HG03457 (cell line): ENCODE data around the gene HCRTR1.

Experiments
- ATAC-seq: cut with Tn5 transposase; IDR thresholded peaks from one replicate; pipeline ENCODE4 v1.9.1; 2021; ENCODE audit warnings: moderate number of reproducible peaks; ENCODE audit not compliant: unreplicated experiment

Gene HCRTR1

DNA sequence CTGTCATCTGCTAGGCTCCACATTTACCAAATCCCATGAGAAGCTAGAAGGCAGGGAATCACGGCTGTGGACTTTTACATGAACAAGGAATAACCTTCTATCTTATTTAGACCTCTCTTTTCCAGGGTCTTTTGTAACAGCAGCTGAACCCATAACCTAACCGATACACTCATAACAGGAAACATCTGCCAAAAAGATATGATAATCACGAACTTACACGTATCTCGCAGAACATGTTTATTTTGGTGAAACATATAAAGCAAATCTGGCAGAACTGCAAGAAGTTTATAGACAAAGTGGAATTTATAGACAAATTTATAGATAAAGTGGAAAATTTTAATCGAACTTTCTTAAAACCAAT, 20.8 kb upstream of the HCRTR1 start:
- ATAC-seq: no peak

DNA sequence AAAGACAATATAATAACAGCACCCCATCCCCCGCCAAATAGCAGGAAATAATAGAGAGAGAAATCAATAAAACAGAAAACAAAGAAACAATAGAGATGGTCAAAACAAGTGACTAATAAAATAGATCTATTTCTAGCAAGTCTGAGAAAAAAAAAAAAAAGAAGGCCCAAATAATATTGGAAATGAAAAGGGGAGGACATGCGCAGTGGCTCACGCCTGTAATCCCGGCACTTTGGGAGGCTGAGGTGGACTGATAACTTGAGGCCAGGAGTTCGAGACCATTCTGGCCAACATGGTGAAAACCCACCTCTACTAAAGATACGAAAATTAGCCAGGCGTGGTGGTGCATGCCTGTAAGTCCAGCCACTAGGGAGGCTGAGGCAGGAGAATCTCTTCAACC, 18.5 kb upstream of the HCRTR1 start:
- no peak for ATAC-seq

DNA sequence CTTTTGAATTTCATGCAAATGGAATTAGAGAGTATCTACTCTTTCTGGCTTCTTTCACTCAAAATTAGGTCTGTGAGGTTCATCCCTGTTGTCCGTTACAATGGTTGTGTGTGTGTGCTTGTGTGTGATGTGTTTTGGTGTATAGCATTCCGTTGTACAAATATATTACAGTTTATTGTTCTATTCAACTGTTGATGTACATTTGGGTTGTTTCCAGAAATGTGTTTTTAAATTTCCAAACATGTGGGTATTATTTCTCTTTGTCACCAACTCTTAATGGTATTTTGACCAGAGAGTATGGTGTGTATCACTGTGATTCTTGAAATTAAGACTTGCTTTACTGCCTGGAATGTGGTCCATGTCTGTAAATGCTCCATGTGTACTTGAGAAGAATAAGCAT, 16.8 kb upstream of the HCRTR1 start:
- ATAC-seq: no peak

DNA sequence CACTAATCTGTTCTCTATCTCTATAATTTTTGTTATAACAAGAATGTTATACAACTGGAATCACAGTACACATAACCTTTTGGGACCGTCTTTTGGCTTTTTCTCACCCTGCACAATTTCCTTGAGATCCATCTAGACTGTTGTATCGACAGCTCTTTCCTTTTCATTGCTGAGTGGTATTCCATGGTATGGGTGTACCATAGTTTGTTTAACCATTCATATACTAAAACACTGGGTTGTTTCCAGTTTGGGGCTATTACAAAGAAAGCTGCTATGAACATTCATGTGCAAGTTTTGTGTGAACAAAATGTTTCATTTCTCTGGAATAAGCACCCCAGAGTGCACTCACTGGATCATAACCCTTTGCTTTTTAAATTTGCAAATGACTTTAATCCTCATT, 15.4 kb upstream of the HCRTR1 start:
- ATAC-seq: no peak

DNA sequence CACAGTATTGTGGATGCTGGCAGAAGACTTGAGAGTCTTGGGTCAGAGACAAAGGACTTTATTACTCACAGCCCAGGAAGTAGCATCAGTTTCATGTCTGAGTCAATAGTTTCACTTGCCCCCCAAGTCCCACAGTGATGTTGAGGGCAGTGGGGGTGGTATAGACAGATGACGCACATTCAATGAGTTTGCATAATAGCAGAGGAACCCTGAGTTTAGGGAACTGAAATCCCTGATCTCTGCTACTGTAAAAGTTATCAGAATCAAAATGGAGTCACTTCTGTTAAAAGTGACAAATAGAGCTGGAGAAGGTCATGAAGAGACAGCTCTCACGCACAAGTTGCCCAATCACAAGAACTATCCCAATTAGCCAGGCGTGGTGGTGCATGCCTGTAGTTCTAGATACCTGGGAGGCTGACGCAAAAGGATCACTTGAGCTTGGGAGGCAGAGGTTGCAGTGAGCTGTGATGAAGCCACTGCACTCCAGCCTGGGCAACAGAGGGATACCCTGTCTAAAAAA, 11.5 kb upstream of the HCRTR1 start:
- no peak for ATAC-seq

DNA sequence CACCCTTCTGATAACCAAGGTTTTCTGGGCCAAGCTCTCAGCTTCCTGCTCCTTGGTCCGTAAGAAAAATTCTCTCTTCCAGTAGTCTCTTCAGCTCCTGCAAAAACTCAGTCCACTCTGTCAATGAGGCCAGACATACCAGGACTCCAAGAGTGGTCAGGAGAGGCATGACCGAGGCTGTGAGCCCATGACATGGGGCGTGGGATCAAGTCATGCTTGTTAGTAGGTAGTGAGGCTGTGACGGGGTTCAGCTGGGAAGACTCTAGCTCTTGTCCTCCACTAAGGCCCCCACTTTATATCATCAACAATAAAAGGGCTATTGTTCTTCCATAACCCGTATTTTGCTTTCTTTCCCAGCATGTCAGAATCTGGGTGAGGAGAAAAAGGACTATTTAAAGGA, 10.1 kb upstream of the HCRTR1 start:
- no peak for ATAC-seq

DNA sequence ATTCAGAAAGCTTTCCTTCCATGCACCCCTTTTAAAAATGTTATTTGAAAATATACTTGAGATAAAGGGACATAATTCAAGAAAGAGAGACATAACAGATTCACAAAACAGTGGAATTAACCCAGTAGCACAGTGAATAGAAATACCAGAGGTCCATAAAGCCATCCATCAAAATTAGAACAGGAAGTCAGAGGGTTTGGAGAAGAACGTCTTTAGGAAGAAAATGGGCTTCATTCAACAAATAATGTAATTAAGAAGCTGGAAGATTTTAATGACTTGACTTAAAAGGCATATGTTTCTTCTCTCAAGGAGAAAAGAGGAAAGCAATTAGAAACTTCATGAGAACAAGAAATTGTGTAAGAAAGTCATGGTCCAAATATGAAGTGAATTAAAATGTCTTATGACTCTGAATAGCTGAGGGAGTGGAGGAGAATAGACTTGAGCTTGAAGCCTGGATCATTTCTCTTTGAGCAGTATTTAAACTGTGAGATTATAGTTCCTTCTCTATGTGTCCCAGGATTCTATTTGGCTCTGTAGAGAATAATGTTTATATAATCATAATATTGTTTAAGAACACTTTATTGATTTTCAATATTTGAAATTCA, 7.9 kb upstream of the HCRTR1 start:
- no peak for ATAC-seq

DNA sequence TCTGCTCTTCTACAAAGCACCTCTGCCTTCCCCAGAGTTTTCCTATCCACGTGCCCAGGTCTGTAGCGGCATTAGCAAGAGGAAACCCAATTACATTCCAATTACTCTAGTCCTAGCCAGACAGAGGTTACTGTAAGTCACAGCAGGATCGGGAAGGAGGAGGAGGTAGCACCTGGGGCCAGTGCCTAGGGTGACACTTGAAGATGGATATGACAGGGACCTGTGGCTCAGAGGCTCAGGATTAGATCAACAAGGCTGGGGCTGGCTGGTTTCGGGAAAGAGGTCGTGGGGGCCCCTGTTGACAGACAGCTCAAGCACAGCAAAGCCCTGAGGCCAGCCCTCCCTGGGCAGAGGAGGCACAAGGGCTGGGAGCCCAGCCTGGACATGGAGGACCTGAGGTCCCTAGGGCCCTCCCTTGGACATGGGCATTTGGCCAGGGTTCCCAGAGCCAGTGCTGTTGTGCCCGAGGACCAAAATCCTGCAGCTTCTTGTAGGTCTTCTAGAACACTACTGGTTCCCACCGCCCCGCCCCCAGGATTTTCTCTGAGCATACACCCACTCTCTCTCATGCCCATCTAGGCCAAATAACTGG, 3.0 kb upstream of the HCRTR1 start:
- no peak for ATAC-seq

DNA sequence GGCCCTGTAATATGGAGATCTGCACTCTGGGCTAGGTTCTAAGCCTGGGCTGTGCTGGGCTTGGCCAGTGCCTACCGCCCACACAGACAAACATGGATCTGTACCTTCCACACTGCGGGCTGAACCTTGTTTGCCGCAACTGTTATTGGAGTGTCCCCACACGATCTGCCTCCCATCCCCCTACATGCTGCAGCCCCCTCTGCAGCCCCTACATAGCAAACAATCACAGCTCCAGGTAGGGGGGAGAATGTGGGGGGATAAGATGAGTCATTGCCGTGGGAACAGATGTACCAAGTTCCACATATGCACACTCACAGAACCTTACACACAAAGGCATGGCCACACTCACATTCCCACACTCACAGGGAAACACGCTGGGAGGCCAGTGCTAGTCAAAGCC, 2.1 kb upstream of the HCRTR1 start:
- ATAC-seq: no peak

DNA sequence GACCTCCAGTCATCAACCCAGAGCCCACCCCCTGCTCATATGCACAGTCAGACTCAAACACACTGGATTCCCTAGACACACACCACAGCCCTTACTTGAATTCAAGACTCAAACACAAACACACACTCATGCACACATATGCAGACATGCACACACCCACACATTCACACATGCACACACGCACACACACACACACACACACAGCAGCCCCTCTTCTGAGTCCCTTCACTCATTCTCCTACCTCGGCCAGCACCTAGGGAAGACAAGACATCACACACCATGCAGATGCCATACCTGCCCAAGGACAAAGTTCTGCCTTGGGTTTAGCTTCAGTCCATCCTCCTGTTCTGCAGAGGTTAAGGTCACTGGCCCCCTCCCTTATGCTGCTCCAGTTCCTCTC, 1.6 kb upstream of the HCRTR1 start:
- ATAC-seq: no peak

DNA sequence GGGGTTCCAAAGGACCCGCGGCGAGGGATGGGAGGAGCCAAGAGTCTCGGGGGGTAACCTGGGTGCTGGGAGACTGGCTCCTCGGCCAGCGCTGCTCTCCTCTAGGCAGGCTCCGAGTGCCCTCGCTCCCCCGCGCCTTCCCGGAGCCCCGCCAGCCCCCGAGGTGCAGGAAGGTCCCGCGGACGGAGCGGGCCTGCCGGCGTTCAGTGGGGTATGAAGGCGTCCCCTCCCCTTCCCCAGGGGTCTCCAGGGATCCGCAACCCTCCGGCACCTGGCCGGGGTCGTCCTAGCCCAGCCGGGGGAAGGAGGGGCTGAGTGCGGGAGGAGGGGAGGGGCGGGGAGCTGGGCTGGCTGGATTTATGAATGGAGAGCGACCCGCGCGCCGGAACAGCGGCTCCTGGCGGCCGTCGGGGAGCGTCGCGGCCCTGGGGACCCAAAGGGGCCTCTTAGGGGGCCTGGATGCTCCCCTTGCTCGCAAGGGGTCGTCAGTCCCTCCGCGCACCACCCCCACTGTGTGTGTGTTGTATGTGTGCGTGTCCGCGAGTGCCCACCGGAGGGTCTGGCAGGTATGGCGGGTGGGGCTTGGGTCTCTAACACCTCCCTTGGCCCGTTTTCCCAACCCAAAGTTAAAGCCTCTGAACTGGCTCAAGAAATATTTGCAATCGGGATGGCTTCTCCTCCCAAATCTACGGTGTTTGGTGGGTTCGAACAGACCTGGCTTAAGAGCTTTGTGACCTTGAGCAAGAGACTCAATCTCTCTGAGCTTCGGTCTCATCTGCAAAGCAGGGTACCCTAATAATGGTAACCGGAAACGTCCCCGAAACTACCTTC, 642 bp downstream of the HCRTR1 start:
- no peak for ATAC-seq

DNA sequence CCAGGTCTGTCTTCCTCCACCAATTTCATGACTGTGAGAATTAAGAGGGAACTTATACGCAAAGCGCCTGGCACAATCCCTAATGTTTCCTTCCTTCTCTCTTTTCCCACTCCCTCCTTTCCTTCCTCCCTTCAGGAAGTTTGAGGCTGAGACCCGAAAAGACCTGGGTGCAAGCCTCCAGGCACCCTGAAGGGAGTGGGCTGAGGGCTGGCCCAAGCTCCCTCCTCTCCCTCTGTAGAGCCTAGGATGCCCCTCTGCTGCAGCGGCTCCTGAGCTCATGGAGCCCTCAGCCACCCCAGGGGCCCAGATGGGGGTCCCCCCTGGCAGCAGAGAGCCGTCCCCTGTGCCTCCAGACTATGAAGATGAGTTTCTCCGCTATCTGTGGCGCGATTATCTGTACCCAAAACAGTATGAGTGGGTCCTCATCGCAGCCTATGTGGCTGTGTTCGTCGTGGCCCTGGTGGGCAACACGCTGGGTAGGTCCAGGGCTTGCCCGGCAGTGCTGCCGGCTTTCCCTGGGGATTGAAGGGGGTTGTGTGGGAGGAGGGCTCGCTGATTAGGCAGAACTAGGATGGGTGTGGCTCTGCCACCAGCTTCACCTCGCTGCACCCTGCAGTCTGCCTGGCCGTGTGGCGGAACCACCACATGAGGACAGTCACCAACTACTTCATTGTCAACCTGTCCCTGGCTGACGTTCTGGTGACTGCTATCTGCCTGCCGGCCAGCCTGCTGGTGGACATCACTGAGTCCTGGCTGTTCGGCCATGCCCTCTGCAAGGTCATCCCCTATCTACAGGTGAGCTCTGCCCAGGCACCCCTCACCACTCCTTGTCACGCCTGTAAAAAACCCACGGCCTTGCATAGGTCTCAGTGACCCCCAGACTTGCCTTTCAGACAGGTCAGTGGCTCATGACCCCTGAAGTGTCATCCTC, 1.7 kb downstream of the HCRTR1 start:
- ATAC-seq: no peak

DNA sequence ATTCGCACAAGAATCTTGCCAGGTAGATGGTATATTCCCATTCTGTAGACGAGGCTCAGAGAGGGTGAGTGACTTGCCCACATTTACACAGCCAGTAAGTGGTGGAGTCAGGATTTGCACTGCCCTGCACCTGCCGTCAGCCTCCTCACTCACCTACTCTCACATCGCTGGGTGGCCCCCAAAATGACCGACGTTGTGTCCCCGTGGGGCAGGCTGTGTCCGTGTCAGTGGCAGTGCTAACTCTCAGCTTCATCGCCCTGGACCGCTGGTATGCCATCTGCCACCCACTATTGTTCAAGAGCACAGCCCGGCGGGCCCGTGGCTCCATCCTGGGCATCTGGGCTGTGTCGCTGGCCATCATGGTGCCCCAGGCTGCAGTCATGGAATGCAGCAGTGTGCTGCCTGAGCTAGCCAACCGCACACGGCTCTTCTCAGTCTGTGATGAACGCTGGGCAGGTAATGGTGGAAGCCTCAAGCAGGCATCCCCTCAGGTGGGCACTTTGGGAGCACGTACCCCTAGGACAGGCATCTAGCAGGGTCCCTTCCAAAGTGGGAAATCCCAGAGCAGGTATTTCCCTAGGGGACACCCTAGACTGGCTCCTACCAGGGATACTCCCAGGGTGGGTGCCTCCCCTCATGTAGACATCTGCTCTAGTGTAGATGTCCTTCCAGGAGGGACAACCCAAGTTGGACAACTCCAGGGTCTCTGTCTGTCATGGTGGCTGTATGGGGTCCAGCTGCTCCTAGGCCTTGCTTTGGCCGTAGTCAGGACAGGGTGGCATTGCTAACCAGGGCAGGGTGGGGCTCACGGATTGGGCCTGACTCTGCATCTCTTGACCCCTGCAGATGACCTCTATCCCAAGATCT, 3.4 kb downstream of the HCRTR1 start:
- ATAC-seq: no peak

DNA sequence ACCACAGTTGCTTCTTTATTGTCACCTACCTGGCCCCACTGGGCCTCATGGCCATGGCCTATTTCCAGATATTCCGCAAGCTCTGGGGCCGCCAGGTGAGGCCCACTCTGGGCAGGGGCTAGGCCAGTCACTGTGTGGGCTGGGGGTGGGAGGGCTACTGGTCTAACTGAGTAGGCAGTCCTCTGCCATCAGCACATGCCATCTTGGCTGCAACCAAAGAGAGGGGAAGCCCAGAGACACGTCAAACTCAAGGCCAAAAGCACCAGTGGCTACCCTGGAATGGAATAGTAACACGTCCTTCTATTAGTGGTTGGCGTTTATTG, 4.0 kb downstream of the HCRTR1 start:
- ATAC-seq: no peak

DNA sequence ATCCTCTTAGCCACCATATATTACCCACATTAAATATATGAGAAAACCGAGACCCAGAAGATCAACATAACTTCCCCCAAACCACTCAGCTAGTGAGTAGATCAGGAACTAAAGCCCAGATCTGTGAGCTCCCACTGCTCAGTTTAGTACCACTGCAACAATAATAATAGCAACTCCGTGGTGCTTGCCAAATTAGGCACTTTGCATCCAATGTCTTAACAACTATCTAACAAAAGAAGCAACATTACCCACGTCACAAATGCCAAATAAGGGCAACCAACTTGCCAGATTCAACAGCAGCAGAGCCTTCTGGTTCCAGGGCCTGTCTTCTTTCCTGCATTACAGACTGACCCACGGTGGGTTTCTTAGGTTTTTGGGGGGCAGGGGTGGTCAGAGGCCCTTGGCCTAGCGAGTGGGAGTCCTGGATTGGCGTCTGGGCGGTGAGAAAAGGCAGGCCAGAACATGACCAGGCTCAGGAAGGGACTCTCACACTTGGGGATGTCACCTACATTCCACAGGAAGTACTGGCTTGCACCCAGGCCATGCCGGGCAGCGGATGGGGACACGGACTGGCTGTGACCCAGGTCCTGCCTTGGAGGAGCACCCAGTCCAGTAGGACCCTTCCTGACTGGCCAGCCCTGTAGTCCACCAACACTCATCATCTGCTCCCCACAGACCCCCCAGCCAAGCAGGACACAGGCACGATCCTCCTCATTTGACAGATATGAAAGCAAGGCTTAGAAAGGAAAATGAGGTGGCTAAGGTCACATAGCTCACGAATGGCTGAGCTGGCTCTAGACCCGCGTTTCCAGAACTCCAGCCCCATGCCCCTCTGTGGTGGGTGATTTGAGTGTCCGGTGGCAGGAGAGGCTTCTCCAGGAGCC, 4.6 kb downstream of the HCRTR1 start:
- ATAC-seq: no peak

DNA sequence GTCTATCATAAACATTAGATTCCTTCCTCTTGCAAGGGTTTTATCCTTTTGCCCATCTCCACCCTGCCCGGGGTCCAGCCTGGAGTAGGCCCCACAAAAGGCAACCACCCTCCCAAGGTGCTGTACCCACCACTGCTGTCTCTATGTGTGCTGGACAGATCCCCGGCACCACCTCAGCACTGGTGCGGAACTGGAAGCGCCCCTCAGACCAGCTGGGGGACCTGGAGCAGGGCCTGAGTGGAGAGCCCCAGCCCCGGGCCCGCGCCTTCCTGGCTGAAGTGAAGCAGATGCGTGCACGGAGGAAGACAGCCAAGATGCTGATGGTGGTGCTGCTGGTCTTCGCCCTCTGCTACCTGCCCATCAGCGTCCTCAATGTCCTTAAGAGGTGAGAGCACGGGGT, 5.9 kb downstream of the HCRTR1 start:
- ATAC-seq: no peak

DNA sequence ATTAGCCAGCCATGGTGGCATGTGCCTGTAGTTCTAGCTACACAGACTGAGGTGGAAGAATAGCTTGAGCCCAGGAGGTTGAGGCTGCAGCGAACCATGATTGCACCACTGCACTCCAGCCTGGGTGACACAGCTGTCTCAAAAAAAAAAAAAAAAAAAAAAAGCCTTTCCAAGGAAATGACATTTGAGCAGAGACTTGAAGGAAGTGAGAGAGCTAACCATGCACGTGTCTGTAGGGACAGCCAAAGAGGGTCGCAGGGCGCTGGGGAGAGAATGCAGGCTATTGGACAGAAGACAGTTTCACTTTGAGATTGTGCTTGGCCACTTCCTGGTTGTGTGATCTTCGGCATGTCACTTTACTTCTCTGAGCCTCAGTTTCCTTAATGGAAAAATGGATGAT, 6.8 kb downstream of the HCRTR1 start:
- no peak for ATAC-seq

DNA sequence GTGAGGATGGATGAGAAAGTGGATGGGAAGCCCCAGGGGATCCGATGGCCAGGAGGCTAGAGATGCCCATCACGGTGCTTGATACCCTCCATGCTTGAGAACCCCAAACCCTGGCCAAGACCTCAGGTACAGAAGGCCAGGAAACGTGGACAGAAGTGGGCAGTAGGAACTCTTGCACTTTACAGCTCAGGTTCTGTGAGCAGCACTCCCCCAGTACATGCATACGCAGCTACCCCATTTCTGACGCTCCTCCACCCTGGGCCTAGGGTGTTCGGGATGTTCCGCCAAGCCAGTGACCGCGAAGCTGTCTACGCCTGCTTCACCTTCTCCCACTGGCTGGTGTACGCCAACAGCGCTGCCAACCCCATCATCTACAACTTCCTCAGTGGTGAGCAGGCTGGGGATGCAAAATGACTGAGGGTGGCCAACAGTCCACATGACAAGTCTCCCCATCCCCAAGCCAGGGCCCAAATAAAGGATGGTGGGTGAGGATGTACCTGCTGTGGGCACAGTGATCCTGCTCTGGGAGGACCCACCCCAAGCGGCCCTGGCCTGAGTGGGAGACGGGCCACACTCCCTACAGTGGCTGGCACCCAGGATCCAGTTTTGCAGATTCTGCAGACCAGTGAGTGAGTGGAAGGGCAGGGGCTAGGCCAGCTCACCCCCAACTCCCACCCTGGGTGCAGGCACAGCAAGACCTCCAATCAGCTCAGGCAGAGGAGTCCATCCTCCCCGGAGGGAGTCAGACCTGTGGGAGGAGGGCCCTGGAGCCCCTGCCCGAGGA, 7.4 kb downstream of the HCRTR1 start:
- ATAC-seq: no peak
